Panc1 (cell line): ENCODE measurements around the gene MACF1. TPM values are rescaled to one million over a fixed set of nuclear protein-coding genes. Genes with fewer than 3 reads are reported as not detected.
A peak's percentile ranks its signal among the peaks of the same experiment; 100 is the strongest.

Experiments
- ATAC-seq: fragments of 200-7000 bp; cut with Tn5 transposase; 2 replicates; pipeline ENCODE4 v1.9.1; 2020; ENCODE audit warnings: mild to moderate bottlenecking, moderate library complexity
- BruUV-seq: library from RNA; stranded (reverse); fragments of 400-500 nt; replicated peaks from 2 replicates; lab custom pipeline; 2021; lab: Mats Ljungman, UMichigan
- CTCF ChIA-PET: fragments of 300-600 bp; sonication (Branson Sonifier 250); formaldehyde crosslinking; loops from one replicate; lab custom pipeline; 2022; ENCODE audit warnings: antibody characterized with exemption; lab: Charles Lee
- POLR2A ChIA-PET: fragments of 300-600 bp; sonication (Branson Sonifier 250); formaldehyde crosslinking; loops from one replicate; lab custom pipeline; 2022; ENCODE audit warnings: antibody characterized with exemption; lab: Charles Lee
- DNase-seq: peaks from one replicate; pipeline ENCODE4 v3.0.0-alpha.2; 2010; ENCODE audit warnings: low read depth, low spot score
- H3K27ac ChIP-seq: 2 replicates; pipeline ENCODE4 v1.5.1; 2011; ENCODE audit warnings: mild to moderate bottlenecking, low read length, inconsistent platforms
- H3K27me3 ChIP-seq: fragments of 200-500 bp; sonication (Bioruptor generic); 2 replicates; pipeline ENCODE4 v1.6.0; 2014; ENCODE audit warnings: low read length, inconsistent platforms; ENCODE audit not compliant: control insufficient read depth, insufficient read depth
- H3K36me3 ChIP-seq: fragments of 200-500 bp; sonication (Bioruptor generic); 2 replicates; pipeline ENCODE4 v1.5.1; 2014; ENCODE audit warnings: inconsistent platforms, mild to moderate bottlenecking, low read length, moderate library complexity; ENCODE audit not compliant: control insufficient read depth, insufficient read depth
- H3K4me1 ChIP-seq: 2 replicates; pipeline ENCODE4 v1.5.1; 2011; ENCODE audit warnings: inconsistent platforms, mild to moderate bottlenecking, low read length, moderate library complexity; ENCODE audit not compliant: control insufficient read depth, insufficient read depth
- H3K4me3 ChIP-seq, 2 experiments: 2 replicates each; pipeline ENCODE4 v1.5.1; 2011 to 2012; ENCODE audit warnings: low read depth in 2 of 2, low read length in 2 of 2, mild to moderate bottlenecking in 2 of 2, inconsistent platforms in 1 of 2, moderate library complexity in 1 of 2
- H3K9me3 ChIP-seq: fragments of 200-500 bp; sonication (Bioruptor generic); 2 replicates; pipeline ENCODE4 v1.5.1; 2014; ENCODE audit warnings: low read depth, mild to moderate bottlenecking, inconsistent platforms, low read length, moderate library complexity; ENCODE audit not compliant: control insufficient read depth, insufficient read depth
- CTCF ChIP-seq: fragments of 450-650 bp; IDR thresholded peaks from 2 replicates; pipeline ENCODE4 v1.5.1; 2017; ENCODE audit warnings: mild to moderate bottlenecking
- POLR2AphosphoS5 ChIP-seq: IDR thresholded peaks from 2 replicates; pipeline ENCODE4 v1.6.1; 2012; ENCODE audit warnings: mild to moderate bottlenecking, low read depth, low read length, moderate library complexity
- REST ChIP-seq, 2 experiments: IDR thresholded peaks; 2 replicates each; pipeline ENCODE4 v1.6.1; 2011 to 2012; ENCODE audit warnings: low read depth in 2 of 2, control low read depth in 1 of 2, low read length in 1 of 2, mild to moderate bottlenecking in 1 of 2, moderate library complexity in 1 of 2; ENCODE audit not compliant: insufficient read depth in 1 of 2
- SIN3A ChIP-seq: IDR thresholded peaks from 2 replicates; pipeline ENCODE4 v1.6.1; 2012; ENCODE audit warnings: low read depth, mild to moderate bottlenecking, low read length, moderate library complexity, borderline replicate concordance; ENCODE audit not compliant: insufficient read depth
- TCF7L2 ChIP-seq: IDR thresholded peaks from 2 replicates; pipeline ENCODE4 v1.6.1; 2011; ENCODE audit warnings: mild to moderate bottlenecking, low read depth, low read length, inconsistent platforms
- in situ Hi-C: cut with HindIII; loops from 2 replicates; pipeline ENCODE4 v1.10.0; 2016; ENCODE audit warnings: low sequenced_read_pairs, low pct_unique_long_range_greater_than_20kb
- intact Hi-C: fragments of 100-400 bp; cut with micrococcal nuclease; formaldehyde crosslinking; loops from one replicate; pipeline ENCODE4 v1.10.0; 2022; ENCODE audit not compliant: unreplicated experiment
- total RNA-seq: library from RNA; stranded (reverse); gene quantifications from one replicate; pipeline ENCODE4 v1.2.1, GENCODE V29; 2021; ENCODE audit not compliant: unreplicated experiment

Gene MACF1
- total RNA-seq, 1 experiment from 2014 or later: 413 TPM

GRCh38 chr1:39229504-39229903, 25.0 kb downstream of the MACF1 start:
- TF ChIP-seq POLR2AphosphoS5 (no peak), TCF7L2 (no peak), REST (IDR thresholded peaks at IDR 0.05; ENCODE audit: insufficient read depth in 1 of 2, low read depth in 2 of 2, low read length in 1 of 2) (no peak), CTCF (no peak), SIN3A (no peak)
- Histone ChIP-seq H3K4me3 (no peak overlapping the region), H3K27ac (no peak overlapping the region), H3K36me3 (no peaks in the 10 kb centered on the region), H3K27me3 (no peaks in the 10 kb centered on the region), H3K4me1 (peaks cover 4% of the 10 kb centered on the region; the same call in 1 of the 2 replicates), H3K9me3 (no peaks in the 10 kb centered on the region)
- no TSS peak for BruUV-seq
- ATAC-seq (no peak), DNase-seq (no peak)
- CTCF ChIA-PET: no interaction called here
- in situ Hi-C loops (no loop called here), intact Hi-C loops (no loop called here)
- POLR2A ChIA-PET: interaction anchor here (0.6 kb wide), 3 partner anchors 9 to 24 kb away, joined by 3 to 7 read pairs (median 5); no protein-coding TSS in a partner anchor

GRCh38 chr1:39230261-39231190, 26.0 kb downstream of the MACF1 start:
- intact Hi-C loops (no loop called here), in situ Hi-C loops (no loop called here)
- H3K27ac ChIP-seq: 0 out of 2 replicates have a peak overlapping the region, but pooled peaks have one; percentile 12
- CTCF ChIA-PET: no interaction called here
- ATAC-seq (peak; percentile 61), DNase-seq (no peak)
- no peaks in the 10 kb centered on the region for H3K27me3 ChIP-seq
- no TSS peak for BruUV-seq
- H3K36me3 ChIP-seq: no peaks in the 10 kb centered on the region
- H3K4me1 ChIP-seq: peaks cover 4% of the 10 kb centered on the region; the same call in 1 of the 2 replicates
- no peaks in the 10 kb centered on the region for H3K9me3 ChIP-seq
- POLR2A ChIA-PET: interaction anchor here (0.6 kb wide), 3 partner anchors 8 to 25 kb away, joined by 3 to 7 read pairs (median 5); no protein-coding TSS in a partner anchor
- no peak for TF ChIP-seq CTCF
- H3K4me3 ChIP-seq: no peak overlapping the region
